Heart left ventricle (tissue), 13 donors: ENCODE data around the gene RPP38.

Experiments used
- CTCF ChIP-seq, 12 donors: fragments of 200-600 bp; sonication (generic) in 4 of 12; IDR thresholded peaks; one replicate each; pipeline versions ENCODE4 v1.5.0 to v1.8.0; 2018 to 2022; ENCODE audit warnings: antibody characterized with exemption in 12 of 12, mild to moderate bottlenecking in 5 of 12
- POLR2A ChIP-seq, 2 donors: fragments of 450-650 bp; IDR thresholded peaks; one replicate each; pipeline ENCODE4 v1.6.1; 2017; ENCODE audit warnings: antibody characterized with exemption in 2 of 2, mild to moderate bottlenecking in 2 of 2, moderate library complexity in 2 of 2
- donor health status: ischemic (EF 13 %, LVEDD 7.1; RV severe dilation, severe dysfunction).
- donor health status: DM: no; HTN: yes; CAD: no.
- donor health status: DM: no; HTN: no; CAD: no.
- donor health status: ischemic (EF 25% LVEDD 6.9; RV normal size, moderate dysfunction).
- donor health status: ischemic (EF 25% LVEDD 5.7; RV mildly dilated, moderate dysfunction).
- donor health status: ischemic (EF 35%, LVEDD 5.7; RV mildly dilated, moderate dysfunction).
- donor health status: nonischemic (EF 11% LVEDD 7.7; RV severe dilation, severe dysfunction).
- donor health status: DM: yes; HTN: yes; CAD: no.
- donor health status: PGD.
- donor health status: ischemic (EF 29% LVEDD 5.4; RV normal size, mild dysfunction).
- donor health status: nonischemic (EF 23%, LVEDD 6.1; RV moderate dilation, normal function).

- TF ChIP-seq POLR2A (IDR thresholded peaks at IDR 0.05) (no peak), CTCF (IDR thresholded peaks at IDR 0.05) (no peak)
Measured at GRCh38 chr10:15137636-15138035, 40.5 kb downstream of the RPP38 start.
